ENCODE measurements around the gene AHSA1. TPM values are rescaled to one million over a fixed set of nuclear protein-coding genes. Genes with fewer than 3 reads are reported as not detected.

Gene AHSA1
- total RNA-seq, 1 donor, result 20.5 TPM

GRCh38 chr14:77511486-77512162 lies 53.7 kb downstream of the AHSA1 start:
- H3K27me3 ChIP-seq (ENCODE audit: insufficient read depth, low read length), result no peaks in the 10 kb centered on the region
- no peaks in the 10 kb centered on the region for H3K4me1 ChIP-seq (ENCODE audit: insufficient read depth, low read length)
- no peaks in the 10 kb centered on the region for H3K9me3 ChIP-seq (ENCODE audit: low read depth, low read length)
- no peak overlapping the region for H3K4me3 ChIP-seq (ENCODE audit: low read length)

- Histone ChIP-seq H3K9me3 (ENCODE audit: low read depth, low read length) (no peaks in the 10 kb centered on the region), H3K27me3 (ENCODE audit: insufficient read depth, low read length) (no peaks in the 10 kb centered on the region), H3K4me3 (ENCODE audit: low read length) (no peak overlapping the region), H3K4me1 (ENCODE audit: insufficient read depth, low read length) (no peaks in the 10 kb centered on the region)
Observed at GRCh38 chr14:77516126-77516525, 58.2 kb downstream of the AHSA1 start.

Other genes with a start within 250 kb of the AHSA1 start
- not detected for gene NGB, start 186.9 kb upstream of the AHSA1 start, total RNA-seq
- 2.8 TPM for gene POMT2, start 137.2 kb upstream of the AHSA1 start, total RNA-seq
- gene GSTZ1, start 137.1 kb upstream of the AHSA1 start, total RNA-seq, result 6.3 TPM
- gene TMED8, start 81.0 kb upstream of the AHSA1 start, total RNA-seq, result 13.2 TPM
- gene SAMD15, start 80.7 kb upstream of the AHSA1 start, total RNA-seq, result 0.21 TPM
- gene NOXRED1, start 34.6 kb upstream of the AHSA1 start, total RNA-seq, result 0.21 TPM
- gene VIPAS39, start 492 bp upstream of the AHSA1 start, total RNA-seq, result 12.5 TPM
- gene ISM2, start 40.7 kb downstream of the AHSA1 start, total RNA-seq, result 0.42 TPM
- 33.6 TPM for gene SPTLC2, start 158.5 kb downstream of the AHSA1 start, total RNA-seq
- 5.9 TPM for gene ALKBH1, start 249.9 kb downstream of the AHSA1 start, total RNA-seq

Data from mononuclear cell (primary cell).